Right lobe of liver (tissue), 6 donors: Measurements from ENCODE around the gene RMRP. TPM values are rescaled to one million over a fixed set of nuclear protein-coding genes. Genes with fewer than 3 reads are reported as not detected.

Source experiments
- ATAC-seq, 4 donors: fragments of 200-7000 bp; cut with Tn5 transposase; one replicate each; pipeline ENCODE4 v1.9.1; 2020; ENCODE audit warnings: mild to moderate bottlenecking in 4 of 4, moderate library complexity in 4 of 4
- DNase-seq, 3 donors: peaks; one replicate each; pipeline ENCODE4 v3.0.0-alpha.2; 2020
- H3K27ac ChIP-seq, 3 donors: fragments of 200-600 bp; one replicate each; pipeline ENCODE4 v1.8.0; 2022
- H3K27me3 ChIP-seq, 2 donors: fragments of 200-600 bp; one replicate each; pipeline ENCODE4 v1.8.0; 2022
- H3K36me3 ChIP-seq, 4 donors: fragments of 200-600 bp; sonication (generic) in 1 of 4; one replicate each; pipeline versions ENCODE4 v1.5.1 to v1.8.0; 2017 to 2022; ENCODE audit warnings: control low read depth in 1 of 4
- H3K4me1 ChIP-seq, 4 donors: fragments of 200-600 bp; sonication (generic) in 1 of 4; one replicate each; pipeline versions ENCODE4 v1.5.1 to v1.8.0; 2017 to 2022; ENCODE audit warnings: control low read depth in 1 of 4
- H3K4me3 ChIP-seq, 3 donors: fragments of 200-600 bp; one replicate each; pipeline ENCODE4 v1.8.0; 2022
- H3K9me3 ChIP-seq, 4 donors: fragments of 200-600 bp; sonication (generic) in 1 of 4; one replicate each; pipeline versions ENCODE4 v1.5.1 to v1.8.0; 2017 to 2022; ENCODE audit warnings: control low read depth in 1 of 4
- CTCF ChIP-seq, 4 donors: fragments of 200-600 bp in 3 of 4; fragments of 450-650 bp in 1 of 4; IDR thresholded peaks; one replicate each; pipeline versions ENCODE4 v1.5.1 to v1.8.0; 2016 to 2022; ENCODE audit warnings: antibody characterized with exemption in 4 of 4, mild to moderate bottlenecking in 2 of 4
- POLR2A ChIP-seq: fragments of 450-650 bp; IDR thresholded peaks from one replicate; pipeline ENCODE4 v1.6.1; 2017; ENCODE audit warnings: antibody characterized with exemption, mild to moderate bottlenecking
- WGBS: methylation state at CpG from one replicate; pipeline ENCODE4 v1.1.6; 2018; ENCODE audit warnings: low coverage, low lambda C conversion rate; ENCODE audit not compliant: insufficient coverage; ENCODE audit errors: missing lambda C conversion rate; 5-methylcytosine and 5-hydroxymethylcytosine counted together
- intact Hi-C, 2 donors: fragments of 100-400 bp; cut with DNase I; formaldehyde crosslinking; loops; one replicate each; pipeline versions ENCODE4 v1.11.2 to v1.14.1; 2022
- total RNA-seq, 6 experiments: library from RNA; depleted of rRNA in 2 of 6; stranded (reverse); fragments of >200 nt in 2 of 6; fragmentation: NEBNext Ultra II Directional in 3 of 6; extraction: Animal tissue kit (Norgen Biotek cat#: 25700) in 3 of 6; gene quantifications; one replicate each; pipeline versions ENCODE4 v1.1.0 to v1.2.4, GENCODE V29; 2016 to 2023
- donor health status: DM: no; HTN: yes; CAD: no.
- donor health status: DM: no; HTN: no; CAD: no.
- donor health status: DM: no; HTN: no; CAD: no.
- donor health status: DM: no; HTN: yes; CAD: no.
- donor health status: DM: no; HTN: yes; CAD: no.

RMRP gene
- total RNA-seq, 6 experiments from 2014 or later = 1,534 to 17,791 (median 6,650) TPM

- DNase-seq (peak in 1 of 3 donors; percentile 6), ATAC-seq (no peak)
- intact Hi-C loops = no loop called here
- H3K27ac ChIP-seq = no peak overlapping the region
- no peaks in the 10 kb centered on the region for H3K4me1 ChIP-seq
- no peaks in the 10 kb centered on the region for H3K9me3 ChIP-seq
- 92% methylated on average over 10 of the region's 10 CpGs for WGBS
- TF ChIP-seq POLR2A (no peak), CTCF (IDR thresholded peaks at IDR 0.05) (no peak)
- H3K4me3 ChIP-seq = no peak overlapping the region
- H3K36me3 ChIP-seq = no peaks in the 10 kb centered on the region
- no peaks in the 10 kb centered on the region for H3K27me3 ChIP-seq
Observed at GRCh38 chr9:35682520-35683315, 24.9 kb upstream of the RMRP start.

- Histone ChIP-seq H3K27ac (no peak overlapping the region), H3K27me3 (no peaks in the 10 kb centered on the region), H3K36me3 (no peaks in the 10 kb centered on the region), H3K4me1 (no peaks in the 10 kb centered on the region), H3K4me3 (no peak overlapping the region), H3K9me3 (no peaks in the 10 kb centered on the region)
- TF ChIP-seq POLR2A = no peak
- no peak for TF ChIP-seq CTCF (IDR thresholded peaks at IDR 0.05)
- peak in 1 of 3 donors; percentile 8 for DNase-seq
- intact Hi-C loops = no loop called here
- 82% methylated on average over 4 of the region's 6 CpGs for WGBS
- no peak for ATAC-seq
Observed at GRCh38 chr9:35682051-35682450, 24.2 kb upstream of the RMRP start.

GRCh38 chr9:35681341-35682002 is 23.7 kb upstream of the RMRP start:
- Histone ChIP-seq H3K4me1 (no peaks in the 10 kb centered on the region), H3K4me3 (no peak overlapping the region), H3K9me3 (no peaks in the 10 kb centered on the region), H3K27ac (no peak overlapping the region), H3K36me3 (no peaks in the 10 kb centered on the region), H3K27me3 (no peaks in the 10 kb centered on the region)
- ATAC-seq (no peak), DNase-seq (peak in 1 of 3 donors; percentile 11)
- intact Hi-C loops = no loop called here
- WGBS = no CpG with 5 or more reads among the region's 3 CpGs
- TF ChIP-seq POLR2A = no peak
- no peak for TF ChIP-seq CTCF (IDR thresholded peaks at IDR 0.05)

- DNase-seq (peak in 1 of 3 donors; percentile 9), ATAC-seq (no peak)
- H3K4me1 ChIP-seq = peaks cover 0 to 6% (median 0%) of the 10 kb centered on the region in 4 donors
- no peaks in the 10 kb centered on the region for H3K9me3 ChIP-seq
- intact Hi-C loops = no loop called here
- H3K27ac ChIP-seq = no peak overlapping the region
- 64% methylated on average over 11 of the region's 15 CpGs for WGBS
- TF ChIP-seq CTCF (IDR thresholded peaks at IDR 0.05) (no peak), POLR2A (no peak)
- no peaks in the 10 kb centered on the region for H3K36me3 ChIP-seq
- no peak overlapping the region for H3K4me3 ChIP-seq
- peaks cover 0 to 8% of the 10 kb centered on the region in 2 donors for H3K27me3 ChIP-seq
Observed at GRCh38 chr9:35680331-35681105, 22.7 kb upstream of the RMRP start.
